Activated T-cell treated with anti-CD3 and anti-CD28 coated beads, Interleukin-2, amount 50 U/mL, for 4 hours (primary cell): ENCODE data around the gene ANXA8. TPM values are rescaled to one million over a fixed set of nuclear protein-coding genes. Genes with fewer than 3 reads are reported as not detected.

Source experiments
- ATAC-seq, 2 donors: fragments of 200-7000 bp; cut with Tn5 transposase; one replicate each; pipeline ENCODE4 v1.10.0; 2021
- DNase-seq: peaks from one replicate; pipeline ENCODE4 v3.0.0-alpha.2; 2020
- H3K27me3 Mint-ChIP-seq: one replicate; pipeline ENCODE4 v1.8.0; 2021; ENCODE audit warnings: low read depth, mixed read lengths
- H3K36me3 Mint-ChIP-seq: one replicate; pipeline ENCODE4 v1.8.0; 2022; ENCODE audit warnings: mixed read lengths; ENCODE audit not compliant: insufficient read depth
- H3K4me1 Mint-ChIP-seq: one replicate; pipeline ENCODE4 v1.8.0; 2021; ENCODE audit warnings: low read depth, mixed read lengths
- H3K4me3 Mint-ChIP-seq: one replicate; pipeline ENCODE4 v1.8.0; 2021; ENCODE audit warnings: mild to moderate bottlenecking, moderate library complexity, mixed read lengths
- H3K9me3 Mint-ChIP-seq: one replicate; pipeline ENCODE4 v1.8.0; 2021; ENCODE audit warnings: mixed read lengths
- total RNA-seq, 3 donors: library from RNA; stranded (reverse); gene quantifications; one replicate each; pipeline ENCODE4 v1.2.1, GENCODE V29; 2021

ANXA8 gene
- total RNA-seq, 3 donors from 2014 or later: not detected

DNA sequence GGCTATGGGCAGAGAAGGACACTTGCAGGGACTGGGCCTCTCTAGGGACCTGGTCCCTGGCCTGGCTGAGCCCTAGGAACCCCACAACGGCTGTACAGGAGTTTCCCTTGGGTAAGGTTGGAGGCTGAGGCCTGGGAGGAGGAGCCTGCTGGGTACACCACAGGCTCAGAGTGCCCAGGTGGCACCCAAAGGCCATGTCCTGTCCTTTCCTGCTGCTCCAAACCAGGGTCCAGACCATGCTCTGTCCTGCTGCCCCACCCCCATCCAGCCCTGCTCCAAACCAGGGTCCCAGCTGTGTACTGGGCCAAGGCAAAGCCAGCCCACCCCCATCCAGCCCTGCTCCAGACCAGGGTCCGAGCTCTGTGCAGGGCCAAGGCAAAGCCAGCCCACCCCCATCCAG, 64.5 kb downstream of the ANXA8 start:
- Mint-ChIP-seq H3K4me1 (no peaks in the 10 kb centered on the region), H3K9me3 (no peaks in the 10 kb centered on the region), H3K4me3 (no peak overlapping the region), H3K27me3 (peaks cover 4% of the 10 kb centered on the region), H3K36me3 (no peaks in the 10 kb centered on the region)
- no peak for DNase-seq
- ATAC-seq: no peak

DNA sequence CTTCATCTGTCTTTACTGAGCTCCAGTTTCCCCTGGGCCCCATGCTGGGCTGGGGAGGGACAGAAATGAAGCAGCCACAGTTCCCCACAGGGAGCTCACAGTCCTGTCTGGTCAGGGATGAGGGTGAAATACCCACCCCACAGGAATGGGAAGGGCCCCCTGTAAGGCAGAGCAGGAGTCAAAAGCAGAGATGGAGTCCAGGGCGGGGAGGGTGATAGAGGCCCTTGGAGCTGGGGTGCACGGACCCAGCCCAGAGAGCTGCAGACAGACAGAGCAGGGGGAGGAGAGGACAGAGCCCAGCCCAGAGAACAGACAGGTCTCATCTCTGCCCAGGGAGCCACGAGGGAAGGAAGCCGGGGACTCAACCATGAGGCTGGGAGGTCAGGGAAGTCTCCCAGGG, 64.9 kb downstream of the ANXA8 start:
- H3K4me1 Mint-ChIP-seq: no peaks in the 10 kb centered on the region
- ATAC-seq: no peak
- peaks cover 4% of the 10 kb centered on the region for H3K27me3 Mint-ChIP-seq
- no peak for DNase-seq
- H3K9me3 Mint-ChIP-seq: no peaks in the 10 kb centered on the region
- no peaks in the 10 kb centered on the region for H3K36me3 Mint-ChIP-seq
- no peak overlapping the region for H3K4me3 Mint-ChIP-seq

DNA sequence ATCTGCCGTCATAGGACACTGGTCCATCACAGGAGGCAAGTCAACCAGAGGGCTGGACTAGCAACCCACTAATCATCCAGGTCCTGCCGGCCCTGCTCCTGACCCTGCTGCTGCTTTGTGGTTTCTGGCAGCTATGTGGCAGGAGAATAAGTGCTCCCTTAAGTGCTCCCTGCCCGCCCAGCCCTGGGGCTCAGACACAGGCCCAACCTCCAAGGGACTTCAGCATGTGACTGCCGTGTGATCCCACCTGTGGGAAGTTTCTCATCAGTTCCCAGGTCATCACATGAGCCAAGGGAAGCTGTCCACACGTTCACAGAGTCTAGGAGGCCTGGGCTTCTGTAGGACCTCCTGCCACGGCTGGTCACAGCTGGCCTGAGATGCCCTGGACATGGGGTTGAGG, 65.6 kb downstream of the ANXA8 start:
- ATAC-seq (no peak), DNase-seq (no peak)
- no peak overlapping the region for H3K4me3 Mint-ChIP-seq
- H3K4me1 Mint-ChIP-seq: no peaks in the 10 kb centered on the region
- peaks cover 4% of the 10 kb centered on the region for H3K27me3 Mint-ChIP-seq
- no peaks in the 10 kb centered on the region for H3K9me3 Mint-ChIP-seq
- no peaks in the 10 kb centered on the region for H3K36me3 Mint-ChIP-seq

Other genes with a start within 250 kb of the ANXA8 start
- gene GDF10, start 183.9 kb downstream of the ANXA8 start, total RNA-seq: under 1 TPM; 0.25 to 0.43 (median 0.37) TPM
- not detected for gene GDF2, start 161.7 kb downstream of the ANXA8 start, total RNA-seq
- not detected for gene RBP3, start 135.8 kb downstream of the ANXA8 start, total RNA-seq
- gene ZNF488, start 99.8 kb downstream of the ANXA8 start, total RNA-seq: under 1 TPM in 1 of 3 donors, not detected in 2; 0.10 TPM
- not detected for gene FAM25G, start 7.6 kb upstream of the ANXA8 start, total RNA-seq
- 1 to 10 TPM; 3.2 to 6.5 (median 3.7) TPM for gene AGAP9, start 39.5 kb upstream of the ANXA8 start, total RNA-seq